GM11168 (cell line): ENCODE results near the gene ZFAND3.

ENCODE experiments used
- in situ Hi-C: fragments of 300-500 bp; cut with MboI; formaldehyde crosslinking; loops from one replicate; pipeline ENCODE4 v1.12.0; 2022; ENCODE audit warnings: low sequenced_read_pairs; ENCODE audit not compliant: unreplicated experiment

The ZFAND3 gene

GRCh38 chr6:37819177-37819801 lies at the start of gene ZFAND3:
Gene ZFAND3 (plus strand): TSS chr6:37819727. CDS start chr6:37819946, 219 bp downstream.
- in situ Hi-C loops: no loop called here

- in situ Hi-C loops: no loop called here
Measured at GRCh38 chr6:37774028-37774680, 45.4 kb upstream of the ZFAND3 start.

GRCh38 chr6:37776566-37776965 lies 43.0 kb upstream of the ZFAND3 start:
- in situ Hi-C loops: no loop called here

- in situ Hi-C loops: no loop called here
Measured at GRCh38 chr6:37777272-37777834, 42.2 kb upstream of the ZFAND3 start.

GRCh38 chr6:37779111-37779800 lies 40.3 kb upstream of the ZFAND3 start:
- in situ Hi-C loops: no loop called here

GRCh38 chr6:37779902-37780628 lies 39.5 kb upstream of the ZFAND3 start:
- in situ Hi-C loops: no loop called here

GRCh38 chr6:37781788-37782187 lies 37.7 kb upstream of the ZFAND3 start:
- in situ Hi-C loops: no loop called here

GRCh38 chr6:37783025-37783855 lies 36.3 kb upstream of the ZFAND3 start:
- in situ Hi-C loops: no loop called here

GRCh38 chr6:37783856-37784584 lies 35.5 kb upstream of the ZFAND3 start:
- in situ Hi-C loops: no loop called here

- in situ Hi-C loops: no loop called here
Measured at GRCh38 chr6:37784585-37784967, 35.0 kb upstream of the ZFAND3 start.

- in situ Hi-C loops: no loop called here
Measured at GRCh38 chr6:37785002-37785662, 34.4 kb upstream of the ZFAND3 start.

- in situ Hi-C loops: no loop called here
Measured at GRCh38 chr6:37785663-37786270, 33.8 kb upstream of the ZFAND3 start.

- in situ Hi-C loops: no loop called here
Measured at GRCh38 chr6:37787216-37787615, 32.3 kb upstream of the ZFAND3 start.

GRCh38 chr6:37788259-37788658 lies 31.3 kb upstream of the ZFAND3 start:
- in situ Hi-C loops: no loop called here

GRCh38 chr6:37791156-37791919 lies 28.2 kb upstream of the ZFAND3 start:
- in situ Hi-C loops: loop anchor here (10.0 kb wide), 2 partner anchors 223 to 703 kb away; no protein-coding TSS in a partner anchor

GRCh38 chr6:37792457-37793033 lies 27.0 kb upstream of the ZFAND3 start:
- in situ Hi-C loops: loop anchor here (10.0 kb wide), 2 partner anchors 222 to 702 kb away; no protein-coding TSS in a partner anchor

- in situ Hi-C loops: loop anchor here (10.0 kb wide), 2 partner anchors 222 to 702 kb away; no protein-coding TSS in a partner anchor
Measured at GRCh38 chr6:37793067-37793466, 26.5 kb upstream of the ZFAND3 start.
